GM21360 (cell line): Measurements from ENCODE around the gene ZNF503.
"Not testable (repeated sequence)": the region's sequence is repeated elsewhere in the genome, so short reads cannot be mapped to it uniquely, and the experiment has no call there.

Experiments
- ATAC-seq: cut with Tn5 transposase; IDR thresholded peaks from one replicate; pipeline ENCODE4 v1.9.1; 2021; ENCODE audit warnings: mild to moderate bottlenecking, moderate library complexity; ENCODE audit not compliant: unreplicated experiment

The ZNF503 gene

GRCh38 chr10:75395932-75396630 lies 5.5 kb downstream of the ZNF503 start:
- ATAC-seq, result no peak

GRCh38 chr10:75395066-75395931 lies 6.3 kb downstream of the ZNF503 start:
- no peak for ATAC-seq

- no peak for ATAC-seq
Observed at GRCh38 chr10:75394221-75394620, 7.3 kb downstream of the ZNF503 start.

GRCh38 chr10:75392744-75393143 lies 8.8 kb downstream of the ZNF503 start:
- no peak for ATAC-seq

GRCh38 chr10:75392271-75392670 lies 9.3 kb downstream of the ZNF503 start:
- no peak for ATAC-seq

- no peak for ATAC-seq
Observed at GRCh38 chr10:75390178-75390577, 11.4 kb downstream of the ZNF503 start.

GRCh38 chr10:75388082-75388481 lies 13.5 kb downstream of the ZNF503 start:
- ATAC-seq, result no peak

- ATAC-seq, result no peak
Observed at GRCh38 chr10:75386128-75386527, 15.4 kb downstream of the ZNF503 start.

GRCh38 chr10:75379817-75380216 lies 21.7 kb downstream of the ZNF503 start:
- ATAC-seq, result no peak

- no peak for ATAC-seq
Observed at GRCh38 chr10:75379212-75379724, 22.3 kb downstream of the ZNF503 start.

GRCh38 chr10:75378379-75378778 lies 23.2 kb downstream of the ZNF503 start:
- no peak for ATAC-seq

- ATAC-seq, result no peak
Observed at GRCh38 chr10:75377869-75378268, 23.7 kb downstream of the ZNF503 start.

- ATAC-seq, result peak; percentile 90
Observed at GRCh38 chr10:75375838-75376237, 25.7 kb downstream of the ZNF503 start.

- no peak for ATAC-seq
Observed at GRCh38 chr10:75371010-75371409, 30.6 kb downstream of the ZNF503 start.

GRCh38 chr10:75369838-75370237 lies 31.7 kb downstream of the ZNF503 start:
- not testable (repeated sequence) for ATAC-seq

GRCh38 chr10:75367901-75368300 lies 33.7 kb downstream of the ZNF503 start:
- ATAC-seq, result no peak

GRCh38 chr10:75367021-75367487 lies 34.5 kb downstream of the ZNF503 start:
- no peak for ATAC-seq

GRCh38 chr10:75363431-75363830 lies 38.1 kb downstream of the ZNF503 start:
- no peak for ATAC-seq

GRCh38 chr10:75359876-75360275 lies 41.7 kb downstream of the ZNF503 start:
- not testable (repeated sequence) for ATAC-seq

GRCh38 chr10:75358835-75359421 lies 42.6 kb downstream of the ZNF503 start:
- no peak for ATAC-seq

GRCh38 chr10:75358132-75358531 lies 43.4 kb downstream of the ZNF503 start:
- no peak for ATAC-seq
